SK-N-SH treated with all-trans-retinoic acid at 6 μM for 48 hours (cell line): Measurements from ENCODE around the gene EPHA4.
A peak's percentile ranks its signal among the peaks of the same experiment; 100 is the strongest.

Experiments used
- ATAC-seq: fragments of 200-7000 bp; cut with Tn5 transposase; 3 replicates; pipeline ENCODE4 v1.9.1; 2020; ENCODE audit warnings: mild to moderate bottlenecking, moderate library complexity
- ARNTL ChIP-seq: fragments of 450-650 bp; formaldehyde crosslinking; IDR thresholded peaks from 2 replicates; pipeline ENCODE4 v1.5.0; 2020; ENCODE audit warnings: low read depth, mild to moderate bottlenecking, moderate library complexity, borderline replicate concordance
- BACH2 ChIP-seq: fragments of 250-450 bp; sonication (Bioruptor Pico); IDR thresholded peaks from 2 replicates; pipeline ENCODE4 v1.9.0; 2021; ENCODE audit warnings: mild to moderate bottlenecking, borderline replicate concordance
- CREB5 ChIP-seq: fragments of 250-450 bp; sonication (Bioruptor Pico); IDR thresholded peaks from 2 replicates; pipeline ENCODE4 v1.5.1; 2020; ENCODE audit warnings: low read depth, mild to moderate bottlenecking, moderate library complexity
- CSDC2 ChIP-seq: fragments of 250-450 bp; sonication (Bioruptor Pico); IDR thresholded peaks from 2 replicates; pipeline ENCODE4 v1.5.0; 2020; ENCODE audit warnings: mild to moderate bottlenecking, moderate library complexity
- CSRNP3 ChIP-seq: fragments of 250-450 bp; sonication (Bioruptor Pico); IDR thresholded peaks from 2 replicates; pipeline ENCODE4 v1.5.1; 2021; ENCODE audit warnings: mild to moderate bottlenecking, moderate library complexity
- ESRRG ChIP-seq: fragments of 250-450 bp; sonication (Bioruptor Pico); IDR thresholded peaks from 2 replicates; pipeline ENCODE4 v1.6.1; 2021; ENCODE audit warnings: mild to moderate bottlenecking
- GLIS3 ChIP-seq: fragments of 250-450 bp; sonication (Bioruptor Pico); IDR thresholded peaks from 2 replicates; pipeline ENCODE4 v1.5.0; 2020; ENCODE audit warnings: mild to moderate bottlenecking, moderate library complexity
- ISL1 ChIP-seq: fragments of 250-450 bp; sonication (Bioruptor Pico); IDR thresholded peaks from 2 replicates; pipeline ENCODE4 v2.1.2; 2022; ENCODE audit warnings: mild to moderate bottlenecking, moderate library complexity
- OSR1 ChIP-seq: fragments of 250-450 bp; sonication (Bioruptor Pico); IDR thresholded peaks from 2 replicates; pipeline ENCODE4 v1.8.0; 2022; ENCODE audit warnings: moderate library complexity, mild to moderate bottlenecking, inconsistent platforms
- PATZ1 ChIP-seq: fragments of 250-450 bp; sonication (Bioruptor Pico); IDR thresholded peaks from 2 replicates; pipeline ENCODE4 v1.8.0; 2020; ENCODE audit warnings: mild to moderate bottlenecking, moderate library complexity, borderline replicate concordance
- PPARA ChIP-seq: fragments of 250-450 bp; sonication (Bioruptor Pico); IDR thresholded peaks from 2 replicates; pipeline ENCODE4 v1.5.0; 2020; ENCODE audit warnings: mild to moderate bottlenecking, borderline replicate concordance
- RARB ChIP-seq: fragments of 250-450 bp; sonication (Bioruptor Pico); IDR thresholded peaks from 2 replicates; pipeline ENCODE4 v1.8.0; 2021; ENCODE audit warnings: mild to moderate bottlenecking, moderate library complexity
- SNAI2 ChIP-seq: fragments of 250-450 bp; sonication (Bioruptor Pico); IDR thresholded peaks from 2 replicates; pipeline ENCODE4 v1.5.0; 2020; ENCODE audit warnings: mild to moderate bottlenecking, moderate library complexity
- TCF4 ChIP-seq: fragments of 250-450 bp; sonication (Bioruptor Pico); IDR thresholded peaks from 2 replicates; pipeline ENCODE4 v1.8.0; 2021; ENCODE audit warnings: mild to moderate bottlenecking, moderate library complexity, borderline replicate concordance
- TOX ChIP-seq: fragments of 250-450 bp; sonication (Bioruptor Pico); IDR thresholded peaks from 2 replicates; pipeline ENCODE4 v1.8.0; 2021; ENCODE audit warnings: mild to moderate bottlenecking, moderate library complexity, borderline replicate concordance
- TSHZ2 ChIP-seq: fragments of 250-450 bp; sonication (Bioruptor Pico); IDR thresholded peaks from 2 replicates; pipeline ENCODE4 v1.5.0; 2020; ENCODE audit warnings: mild to moderate bottlenecking, moderate library complexity
- ZC3H10 ChIP-seq: fragments of 250-450 bp; sonication (Bioruptor Pico); IDR thresholded peaks from 2 replicates; pipeline ENCODE4 v1.5.1; 2021; ENCODE audit warnings: mild to moderate bottlenecking, moderate library complexity
- ZFP3 ChIP-seq: fragments of 250-450 bp; sonication (Bioruptor Pico); IDR thresholded peaks from 2 replicates; pipeline ENCODE4 v1.5.0; 2020; ENCODE audit warnings: mild to moderate bottlenecking, moderate library complexity
- ZFP30 ChIP-seq: fragments of 450-650 bp; formaldehyde crosslinking; IDR thresholded peaks from 2 replicates; pipeline ENCODE4 v1.5.0; 2022; ENCODE audit warnings: mild to moderate bottlenecking, moderate library complexity
- ZNF565 ChIP-seq: fragments of 450-650 bp; formaldehyde crosslinking; conservative IDR thresholded peaks from 2 replicates; pipeline ENCODE4 v1.5.0; 2020; ENCODE audit warnings: low read depth, mild to moderate bottlenecking, moderate library complexity
- ZNF70 ChIP-seq: fragments of 450-650 bp; formaldehyde crosslinking; IDR thresholded peaks from 2 replicates; pipeline ENCODE4 v1.5.0; 2020; ENCODE audit warnings: mild to moderate bottlenecking, moderate library complexity
- ZNF8 ChIP-seq: fragments of 450-650 bp; formaldehyde crosslinking; IDR thresholded peaks from 2 replicates; pipeline ENCODE4 v1.5.0; 2020; ENCODE audit warnings: mild to moderate bottlenecking, moderate library complexity

Gene EPHA4

GRCh38 chr2:221572219-221572820, at the start of gene EPHA4:
EPHA4 (minus strand) TSS chr2:221572304; CDS start chr2:221572248, 56 bp downstream.
- TF ChIP-seq ZNF565 (CRISPR knock-in tag) (no peak), TCF4 (CRISPR knock-in tag) (no peak), PPARA (CRISPR knock-in tag) (no peak), ZNF70 (no peak), OSR1 (CRISPR knock-in tag) (no peak)
- ATAC-seq = peak; percentile 88

- TF ChIP-seq CREB5 (CRISPR knock-in tag) (no peak), TSHZ2 (CRISPR knock-in tag) (no peak), OSR1 (CRISPR knock-in tag) (no peak), ARNTL (CRISPR knock-in tag) (no peak), ZFP30 (CRISPR knock-in tag) (no peak)
- ATAC-seq = no peak
Measured at GRCh38 chr2:221618007-221618406, 45.9 kb upstream of the EPHA4 start.

- ATAC-seq = no peak
- TF ChIP-seq OSR1 (CRISPR knock-in tag) (no peak), ZNF8 (CRISPR knock-in tag) (no peak), TCF4 (CRISPR knock-in tag) (no peak), RARB (CRISPR knock-in tag) (no peak), ZFP30 (CRISPR knock-in tag) (no peak), ZNF565 (CRISPR knock-in tag) (no peak), GLIS3 (CRISPR knock-in tag) (no peak), BACH2 (no peak), ZC3H10 (CRISPR knock-in tag) (no peak), ESRRG (no peak), CSRNP3 (CRISPR knock-in tag) (no peak), CREB5 (CRISPR knock-in tag) (no peak), SNAI2 (CRISPR knock-in tag) (no peak), CSDC2 (CRISPR knock-in tag) (no peak), PPARA (CRISPR knock-in tag) (no peak), ISL1 (CRISPR knock-in tag) (no peak), TOX (CRISPR knock-in tag) (no peak)
- TF ChIP-seq, all 23 proteins: peak for 0
Measured at GRCh38 chr2:221616561-221616960, 44.5 kb upstream of the EPHA4 start.

GRCh38 chr2:221614274-221614673, 42.2 kb upstream of the EPHA4 start:
- no peak for TF ChIP-seq ZFP30 (CRISPR knock-in tag)
- ATAC-seq = no peak

- no peak for ATAC-seq
- TF ChIP-seq ZNF8 (CRISPR knock-in tag) (no peak), BACH2 (no peak), CSDC2 (CRISPR knock-in tag) (no peak), PATZ1 (CRISPR knock-in tag) (no peak), TCF4 (CRISPR knock-in tag) (no peak), ARNTL (CRISPR knock-in tag) (no peak), ZNF70 (no peak), RARB (CRISPR knock-in tag) (no peak), ZNF565 (CRISPR knock-in tag) (no peak), ZFP3 (no peak), GLIS3 (CRISPR knock-in tag) (no peak), PPARA (CRISPR knock-in tag) (no peak), OSR1 (CRISPR knock-in tag) (no peak)
Measured at GRCh38 chr2:221612800-221613199, 40.7 kb upstream of the EPHA4 start.
